HepG2 (cell line): ENCODE results near the gene PSMB1. TPM values are rescaled to one million over a fixed set of nuclear protein-coding genes. Genes with fewer than 3 reads are reported as not detected.

ENCODE experiments used
- ATAC-seq: fragments of 200-7000 bp; cut with Tn5 transposase; 3 replicates; pipeline ENCODE4 v1.9.1; 2020; ENCODE audit warnings: mild to moderate bottlenecking, moderate library complexity
- BruUV-seq: library from RNA; stranded (reverse); fragments of 400-500 nt; replicated peaks from 2 replicates; lab custom pipeline; 2021; lab: Mats Ljungman, UMichigan
- CTCF ChIA-PET: fragments of 300-600 bp; formaldehyde crosslinking; extraction: SDS; loops from one replicate; lab custom pipeline; 2021; ENCODE audit warnings: low total read pairs, inconsistent platforms, low intra/inter-chr PET ratio; lab: Yijun Ruan, JAX
- POLR2A ChIA-PET: fragments of 350-600 bp; sonication (Branson Sonifier 250); formaldehyde crosslinking; loops from one replicate; lab custom pipeline; 2020; ENCODE audit warnings: antibody characterized with exemption, inconsistent platforms; lab: Yijun Ruan, JAX
- DNase-seq: peaks from one replicate; pipeline ENCODE4 v3.0.0-alpha.2; 2015; ENCODE audit warnings: low spot score
- FAIRE-seq: peaks from 3 replicates; lab custom pipeline; 2011; peaks lifted over from hg19 to GRCh38; lab: Jason Lieb, UNC
- H2AFZ ChIP-seq: one replicate; pipeline ENCODE4 v1.6.1; 2011; ENCODE audit warnings: low read length, inconsistent platforms
- H3K27ac ChIP-seq: fragments of 300-600 bp; 3 replicates; pipeline ENCODE4 v1.8.0; 2011; ENCODE audit warnings: mixed run types, mild to moderate bottlenecking, mixed read lengths, low read length, inconsistent platforms; ENCODE audit not compliant: insufficient read depth; ENCODE audit errors: extremely low read length
- H3K27me3 ChIP-seq, 2 experiments: fragments of 200-600 bp in 1 of 2; 2 replicates in 1 of 2; 3 replicates in 1 of 2; pipeline versions ENCODE4 v1.6.0 to v1.8.0; 2011; ENCODE audit warnings: low read length in 2 of 2, mild to moderate bottlenecking in 2 of 2, moderate library complexity in 2 of 2, inconsistent platforms in 1 of 2; ENCODE audit not compliant: insufficient read depth in 2 of 2, control insufficient read depth in 1 of 2
- H3K36me3 ChIP-seq, 2 experiments: fragments of 200-600 bp in 1 of 2; replicated peaks in 1 of 2; 2 replicates in 1 of 2; 3 replicates in 1 of 2; pipeline versions ENCODE4 v1.5.1 to v1.8.0; 2011; ENCODE audit warnings: low read length in 2 of 2, inconsistent platforms in 1 of 2; ENCODE audit not compliant: insufficient read depth in 2 of 2, control insufficient read depth in 1 of 2
- H3K4me1 ChIP-seq: 2 replicates; pipeline ENCODE4 v1.5.1; 2012; ENCODE audit warnings: low read length, inconsistent platforms; ENCODE audit not compliant: insufficient read depth
- H3K4me2 ChIP-seq: 2 replicates; pipeline ENCODE4 v1.6.0; 2011; ENCODE audit warnings: low read depth, low read length, inconsistent platforms
- H3K4me3 ChIP-seq, 3 experiments: fragments of 200-600 bp in 1 of 3; sonication (generic), shearing (Covaris generic) in 1 of 3; replicated peaks in 1 of 3; 2 replicates each; pipeline ENCODE4 v1.5.1; 2011 to 2016; ENCODE audit warnings: low read length in 3 of 3, inconsistent platforms in 2 of 3, low read depth in 2 of 3, mild to moderate bottlenecking in 2 of 3, control low read depth in 1 of 3, mixed read lengths in 1 of 3; ENCODE audit not compliant: insufficient read depth in 1 of 3
- H3K79me2 ChIP-seq: one replicate; pipeline ENCODE4 v1.6.1; 2011; ENCODE audit warnings: low read length, inconsistent platforms; ENCODE audit not compliant: insufficient read depth
- H3K9ac ChIP-seq: 2 replicates; pipeline ENCODE4 v1.6.0; 2011; ENCODE audit warnings: mild to moderate bottlenecking, low read depth, low read length, inconsistent platforms; ENCODE audit not compliant: insufficient read depth
- H3K9me3 ChIP-seq: 2 replicates; pipeline ENCODE4 v1.5.1; 2012; ENCODE audit warnings: mild to moderate bottlenecking, low read length
- H4K20me1 ChIP-seq: 2 replicates; pipeline ENCODE4 v1.6.0; 2011; ENCODE audit warnings: inconsistent platforms, mild to moderate bottlenecking, low read length, moderate library complexity; ENCODE audit not compliant: insufficient read depth
- ARID2 ChIP-seq: sonication (generic); formaldehyde crosslinking; IDR thresholded peaks from 2 replicates; pipeline ENCODE4 v1.8.1; 2022; ENCODE audit warnings: mild to moderate bottlenecking, missing genetic modification reagents, borderline replicate concordance
- CC2D1A ChIP-seq: sonication (generic); formaldehyde crosslinking; IDR thresholded peaks from 2 replicates; pipeline ENCODE4 v1.8.1; 2023; ENCODE audit warnings: mild to moderate bottlenecking, missing genetic modification reagents
- DR1 ChIP-seq: sonication (generic); formaldehyde crosslinking; IDR thresholded peaks from 2 replicates; pipeline ENCODE4 v1.8.0; 2021; ENCODE audit warnings: mild to moderate bottlenecking, missing genetic modification reagents, inconsistent platforms
- ERF ChIP-seq: IDR thresholded peaks from 2 replicates; pipeline ENCODE4 v1.6.1; 2018; ENCODE audit warnings: missing biosample characterization, missing genetic modification reagents
- FLYWCH1 ChIP-seq: sonication (generic); formaldehyde crosslinking; IDR thresholded peaks from 2 replicates; pipeline ENCODE4 v1.8.1; 2023; ENCODE audit warnings: mild to moderate bottlenecking, missing genetic modification reagents
- HMGXB4 ChIP-seq, 2 experiments: sonication (generic) in 1 of 2; formaldehyde crosslinking in 1 of 2; IDR thresholded peaks; 2 replicates each; pipeline versions ENCODE4 v1.4.0 to v1.6.1; 2018 to 2020; ENCODE audit warnings: missing genetic modification reagents in 2 of 2, borderline replicate concordance in 1 of 2, low read depth in 1 of 2, mild to moderate bottlenecking in 1 of 2, missing biosample characterization in 1 of 2
- KLF15 ChIP-seq: sonication (generic); formaldehyde crosslinking; IDR thresholded peaks from 2 replicates; pipeline ENCODE4 v1.8.1; 2023; ENCODE audit warnings: borderline replicate concordance, mild to moderate bottlenecking, inconsistent platforms, missing genetic modification reagents, mixed read lengths
- MEF2D ChIP-seq: sonication (generic); formaldehyde crosslinking; IDR thresholded peaks from 2 replicates; pipeline ENCODE4 v1.5.1; 2020; ENCODE audit warnings: mild to moderate bottlenecking, missing genetic modification reagents
- NFKBIZ ChIP-seq: IDR thresholded peaks from 2 replicates; pipeline ENCODE4 v1.6.1; 2018; ENCODE audit warnings: missing genetic modification reagents, missing compliant biosample characterization
- POGZ ChIP-seq: sonication (generic); formaldehyde crosslinking; IDR thresholded peaks from 2 replicates; pipeline ENCODE4 v1.4.0; 2020; ENCODE audit warnings: mild to moderate bottlenecking, missing genetic modification reagents
- SIN3B ChIP-seq: fragments of 150-350 bp; IDR thresholded peaks from 2 replicates; pipeline ENCODE4 v1.6.1; 2014; ENCODE audit warnings: low read length
- SMYD3 ChIP-seq: sonication (generic); formaldehyde crosslinking; IDR thresholded peaks from 2 replicates; pipeline ENCODE4 v1.8.1; 2023; ENCODE audit warnings: mild to moderate bottlenecking, missing genetic modification reagents
- SOX6 ChIP-seq, 2 experiments: fragments of 450-650 bp in 1 of 2; sonication (generic) in 1 of 2; formaldehyde crosslinking in 1 of 2; IDR thresholded peaks; 2 replicates each; pipeline versions ENCODE4 v1.4.0 to v1.6.1; 2017 to 2020; ENCODE audit warnings: antibody characterized with exemption in 1 of 2, mild to moderate bottlenecking in 1 of 2, missing genetic modification reagents in 1 of 2
- TARDBP ChIP-seq: sonication (generic); formaldehyde crosslinking; IDR thresholded peaks from 2 replicates; pipeline ENCODE4 v1.8.0; 2022; ENCODE audit warnings: mild to moderate bottlenecking, missing genetic modification reagents
- THYN1 ChIP-seq: sonication (generic); formaldehyde crosslinking; IDR thresholded peaks from 2 replicates; pipeline ENCODE4 v1.8.1; 2023; ENCODE audit warnings: low read depth, mild to moderate bottlenecking, moderate library complexity, missing genetic modification reagents, borderline replicate concordance
- ZBTB21 ChIP-seq: sonication (generic); formaldehyde crosslinking; IDR thresholded peaks from 2 replicates; pipeline ENCODE4 v1.4.0; 2020; ENCODE audit warnings: missing genetic modification reagents
- ZEB1 ChIP-seq: IDR thresholded peaks from 2 replicates; pipeline ENCODE4 v1.6.1; 2012; ENCODE audit warnings: mild to moderate bottlenecking, low read depth, inconsistent platforms; ENCODE audit not compliant: insufficient replicate concordance
- ZKSCAN1 ChIP-seq: fragments of 150-350 bp; IDR thresholded peaks from 2 replicates; pipeline ENCODE4 v1.6.1; 2014; ENCODE audit warnings: low read length
- ZNF136 ChIP-seq: sonication (generic); formaldehyde crosslinking; IDR thresholded peaks from 2 replicates; pipeline ENCODE4 v1.8.1; 2022; ENCODE audit warnings: low read depth, mild to moderate bottlenecking, moderate library complexity, missing genetic modification reagents
- ZNF333 ChIP-seq: sonication (generic); formaldehyde crosslinking; IDR thresholded peaks from 2 replicates; pipeline ENCODE4 v1.4.0; 2020; ENCODE audit warnings: mild to moderate bottlenecking, missing genetic modification reagents, borderline replicate concordance
- ZNF503 ChIP-seq: sonication (generic); formaldehyde crosslinking; IDR thresholded peaks from 2 replicates; pipeline ENCODE4 v1.4.0; 2020; ENCODE audit warnings: missing genetic modification reagents
- ZNF816 ChIP-seq: sonication (generic); formaldehyde crosslinking; IDR thresholded peaks from 2 replicates; pipeline ENCODE4 v1.8.0; 2022; ENCODE audit warnings: missing genetic modification reagents, mild to moderate bottlenecking, borderline replicate concordance
- ZSCAN31 ChIP-seq: sonication (generic); formaldehyde crosslinking; IDR thresholded peaks from 2 replicates; pipeline ENCODE4 v1.5.0; 2020; ENCODE audit warnings: low read depth, mild to moderate bottlenecking, missing genetic modification reagents
- WGBS: methylation state at CpG from one replicate; pipeline ENCODE4 v1.1.6; 2017; ENCODE audit warnings: low lambda C conversion rate; 5-methylcytosine and 5-hydroxymethylcytosine counted together
- in situ Hi-C: cut with HindIII; loops from 2 replicates; pipeline ENCODE4 v1.10.0; 2017; ENCODE audit warnings: low pct_unique_long_range_greater_than_20kb; ENCODE audit not compliant: extremely low pct_ligation_motif_present
- intact Hi-C: fragments of 100-400 bp; cut with micrococcal nuclease; formaldehyde crosslinking; loops from one replicate; pipeline ENCODE4 v1.10.0; 2022; ENCODE audit not compliant: unreplicated experiment
- polyA plus RNA-seq, 8 experiments: library from polyadenylated mRNA; depleted of rRNA in 3 of 8; stranded (reverse) in 7 of 8; unstranded in 1 of 8; fragments of >200 nt; fragmentation: Illumina TruSeq in 4 of 8; extraction: Trizol in 4 of 8; gene quantifications; 2 replicates each; pipeline versions ENCODE4 v1.2.1 to v1.2.3, GENCODE V29; 2011 to 2016; ENCODE audit warnings: low read depth in 4 of 8, missing spikeins in 1 of 8, mixed read lengths in 1 of 8; ENCODE audit not compliant: insufficient read depth in 1 of 8
- total RNA-seq, 5 experiments: library from RNA; depleted of rRNA; stranded (reverse); fragments of >200 nt; fragmentation: Illumina TruSeq; extraction: Trizol; gene quantifications; 2 replicates each; pipeline ENCODE4 v1.2.3, GENCODE V29; 2016; ENCODE audit warnings: low read depth in 1 of 5

PSMB1 gene
- total and polyA plus RNA-seq, 2 of the 13 experiments (the other 11 are each of a cell fraction or from before 2014, with no cell fraction given), result 528 to 592 TPM

DNA sequence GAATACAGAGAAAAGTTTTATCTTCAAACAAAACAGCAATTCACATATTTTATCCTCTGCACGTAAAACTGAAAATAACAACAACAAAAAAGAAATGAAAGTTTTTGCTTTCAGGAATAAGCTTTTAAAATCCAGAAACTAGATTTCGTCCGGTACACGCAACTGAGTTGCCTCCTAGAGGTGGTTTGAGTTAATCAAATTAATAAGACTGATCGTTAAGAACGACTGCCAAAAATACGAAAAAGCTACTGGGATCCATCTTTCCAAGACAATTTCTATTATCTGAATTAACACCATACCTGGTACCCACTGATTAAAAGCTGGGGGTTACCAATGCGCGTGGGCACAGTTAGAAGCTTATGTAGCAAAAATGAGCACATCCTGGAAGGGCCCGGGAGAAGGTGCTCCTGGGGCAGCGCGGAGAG is 30.7 kb upstream of the PSMB1 start:
- DNase-seq, result no peak
- Histone ChIP-seq H3K27me3 (no peaks in the 10 kb centered on the region; a peak in 1 of 5 replicates), H3K4me3 (peak overlapping the region; percentile 93 to 97 (median 96)), H3K79me2 (peaks cover 16% of the 10 kb centered on the region), H2AFZ (no peak overlapping the region), H3K9me3 (no peaks in the 10 kb centered on the region), H4K20me1 (no peaks in the 10 kb centered on the region), H3K27ac (peak overlapping the region; percentile 79), H3K4me1 (peaks cover 25% of the 10 kb centered on the region), H3K36me3 (peaks cover 4 to 20% of the 10 kb centered on the region in 2 experiments; a peak in 4 of 5 replicates), H3K4me2 (peak overlapping the region; percentile 93), H3K9ac (peak overlapping the region; percentile 90)
- intact Hi-C loops, result loop anchor here (1.0 kb wide), 1 partner anchor 29 kb away; the partner anchor contains the start of gene TBP
- under 1% methylated on average over 9 of the region's 12 CpGs for WGBS
- BruUV-seq, result no TSS peak
- FAIRE-seq, result no peak
- ChIA-PET POLR2A (interaction anchor here (0.8 to 2.0 kb wide), 7 partner anchors 9 to 785 kb away, joined by 3 to 20 read pairs (median 3); partner anchors contain the start of gene TBP), CTCF (no interaction called here)
- ATAC-seq, result no peak
- in situ Hi-C loops, result no loop called here
- TF ChIP-seq ARID2 (CRISPR knock-in tag) (no peak), POGZ (CRISPR knock-in tag) (no peak), FLYWCH1 (CRISPR knock-in tag) (no peak), THYN1 (CRISPR knock-in tag) (no peak), KLF15 (CRISPR knock-in tag) (no peak), ZBTB21 (CRISPR knock-in tag) (no peak), ERF (CRISPR knock-in tag) (no peak; the same call in 1 of the 2 replicates), DR1 (CRISPR knock-in tag) (no peak), ZNF333 (CRISPR knock-in tag) (no peak), ZNF503 (no peak; the same call in 1 of the 2 replicates), TARDBP (no peak), ZNF136 (CRISPR knock-in tag) (no peak), SMYD3 (CRISPR knock-in tag) (no peak), ZSCAN31 (CRISPR knock-in tag) (no peak), ZKSCAN1 (no peak), SIN3B (0 out of 2 replicates have a peak, but pooled peaks have one; percentile 15), ZNF816 (CRISPR knock-in tag) (0 out of 2 replicates have a peak, but pooled peaks have one; percentile 38), MEF2D (CRISPR knock-in tag) (no peak), NFKBIZ (CRISPR knock-in tag) (no peak), CC2D1A (CRISPR knock-in tag) (0 out of 2 replicates have a peak, but pooled peaks have one; percentile 24), SOX6 (IDR thresholded peaks at IDR 0.05) (no peak), SOX6 (CRISPR knock-in tag; IDR thresholded peaks at IDR 0.05) (no peak), ZEB1 (peak; percentile 42), HMGXB4 (CRISPR knock-in tag; IDR thresholded peaks at IDR 0.05; ENCODE audit: borderline replicate concordance in 1 of 2, low read depth in 1 of 2) (no peak)
